SK-N-MC (cell line): Measurements from ENCODE around the gene SLC10A1.

Source experiments
- DNase-seq: peaks from one replicate; pipeline ENCODE4 v3.0.0-alpha.2; 2011; ENCODE audit warnings: low read depth, low spot score
- H3K27ac ChIP-seq: fragments of 200-600 bp; sonication (generic); 2 replicates; pipeline ENCODE4 v1.5.1; 2016; ENCODE audit warnings: mixed run types
- H3K36me3 ChIP-seq: fragments of 200-600 bp; sonication (generic); 2 replicates; pipeline ENCODE4 v1.6.1; 2017; ENCODE audit warnings: antibody characterized with exemption, low read length, mixed read lengths; ENCODE audit not compliant: insufficient read depth
- H3K4me3 ChIP-seq: fragments of 200-600 bp; sonication (generic); 2 replicates; pipeline ENCODE4 v1.5.1; 2016
- H3K9ac ChIP-seq: fragments of 200-600 bp; sonication (generic); 2 replicates; pipeline ENCODE4 v1.8.0; 2017; ENCODE audit warnings: mixed run types, mixed read lengths; ENCODE audit not compliant: insufficient read length
- H3K9me3 ChIP-seq: fragments of 200-600 bp; sonication (generic); 2 replicates; pipeline ENCODE4 v1.6.1; 2017; ENCODE audit warnings: low read depth, mild to moderate bottlenecking, antibody characterized with exemption, low read length, moderate library complexity, mixed read lengths
- EZH2 ChIP-seq: fragments of 200-600 bp; sonication (generic); IDR thresholded peaks from one replicate; pipeline ENCODE4 v1.6.1; 2017; ENCODE audit warnings: antibody characterized with exemption
- FOXP2 ChIP-seq: optimal IDR thresholded peaks from 2 replicates; pipeline ENCODE3; 2011; ENCODE audit warnings: mild to moderate bottlenecking, moderate library complexity; ENCODE audit not compliant: insufficient read depth; ENCODE audit errors: extremely low read length, control extremely low read depth
- POLR2AphosphoS5 ChIP-seq: IDR thresholded peaks from 2 replicates; pipeline ENCODE4 v1.6.1; 2012; ENCODE audit warnings: mild to moderate bottlenecking, low read depth, low read length, borderline replicate concordance

The SLC10A1 gene

DNA sequence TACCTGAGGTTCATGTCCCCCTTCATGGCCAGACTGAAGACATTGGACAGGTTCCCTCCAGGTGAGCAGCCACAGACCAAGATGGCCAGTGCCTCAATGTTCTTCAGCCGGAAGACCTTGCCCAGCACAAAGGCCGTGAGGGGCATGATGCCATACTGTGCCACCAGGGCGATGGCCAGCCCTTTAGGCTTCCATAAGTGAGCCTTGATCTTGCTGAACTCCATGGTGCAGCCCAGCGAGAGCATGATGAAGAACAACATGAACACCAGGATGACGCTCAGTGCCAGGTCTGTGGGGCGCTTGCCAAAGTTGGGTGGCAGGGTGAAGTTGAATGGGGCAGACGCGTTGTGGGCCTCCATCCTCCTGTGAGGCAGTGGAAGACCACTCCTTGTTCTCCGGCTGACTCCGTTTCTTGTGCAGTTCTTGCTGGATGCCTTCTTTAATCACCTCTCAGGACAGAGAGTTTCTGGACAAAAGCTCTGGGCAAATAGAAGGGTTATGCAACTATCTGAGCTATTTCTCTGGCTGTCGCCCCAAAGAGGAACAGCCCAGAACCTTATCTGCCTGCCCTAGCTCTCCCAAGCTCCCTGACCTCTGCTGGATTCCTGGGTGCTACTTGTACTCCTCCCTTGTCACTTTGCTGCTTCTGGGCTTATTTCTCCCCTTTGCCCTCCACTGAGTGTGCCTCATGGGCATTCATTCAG, at the start of gene SLC10A1:
Gene SLC10A1, minus strand, starts transcription at position 445 of the 704 bp plus-strand sequence. Its CDS starts 86 bp downstream, at position 359.
- Histone ChIP-seq H3K9ac (no peak within 1 kb of the TSS), H3K36me3 (no peaks in the 10 kb centered on the region), H3K27ac (no peak within 1 kb of the TSS), H3K4me3 (no peak within 1 kb of the TSS), H3K9me3 (no peaks in the 10 kb centered on the region)
- DNase-seq: no peak
- TF ChIP-seq FOXP2 (no peak), POLR2AphosphoS5 (no peak), EZH2 (no peak)

DNA sequence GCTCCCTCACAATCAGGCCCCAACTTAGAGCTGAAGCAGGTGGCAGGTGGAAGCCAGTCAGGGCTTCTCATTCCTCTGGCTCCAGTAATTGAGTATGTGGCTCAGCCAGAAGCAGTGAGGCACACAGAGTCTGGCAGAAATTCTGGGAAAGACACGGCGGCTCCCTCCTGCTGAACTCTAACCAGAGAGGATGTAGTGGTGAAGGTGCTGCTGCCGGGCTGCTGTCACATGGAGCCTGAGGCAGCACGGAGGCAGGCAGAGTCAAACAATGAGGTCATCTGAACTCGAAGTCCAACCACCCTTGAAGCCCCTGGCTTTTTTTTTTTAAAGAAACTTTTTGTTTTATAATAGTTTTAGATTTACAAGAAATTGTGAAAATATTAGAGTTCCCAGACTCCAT, 48.7 kb upstream of the SLC10A1 start:
- Histone ChIP-seq H3K36me3 (no peaks in the 10 kb centered on the region), H3K27ac (no peak overlapping the region), H3K9ac (no peak overlapping the region), H3K4me3 (no peak overlapping the region), H3K9me3 (no peaks in the 10 kb centered on the region)
- no peak for DNase-seq
- TF ChIP-seq FOXP2 (no peak), POLR2AphosphoS5 (no peak), EZH2 (no peak)

DNA sequence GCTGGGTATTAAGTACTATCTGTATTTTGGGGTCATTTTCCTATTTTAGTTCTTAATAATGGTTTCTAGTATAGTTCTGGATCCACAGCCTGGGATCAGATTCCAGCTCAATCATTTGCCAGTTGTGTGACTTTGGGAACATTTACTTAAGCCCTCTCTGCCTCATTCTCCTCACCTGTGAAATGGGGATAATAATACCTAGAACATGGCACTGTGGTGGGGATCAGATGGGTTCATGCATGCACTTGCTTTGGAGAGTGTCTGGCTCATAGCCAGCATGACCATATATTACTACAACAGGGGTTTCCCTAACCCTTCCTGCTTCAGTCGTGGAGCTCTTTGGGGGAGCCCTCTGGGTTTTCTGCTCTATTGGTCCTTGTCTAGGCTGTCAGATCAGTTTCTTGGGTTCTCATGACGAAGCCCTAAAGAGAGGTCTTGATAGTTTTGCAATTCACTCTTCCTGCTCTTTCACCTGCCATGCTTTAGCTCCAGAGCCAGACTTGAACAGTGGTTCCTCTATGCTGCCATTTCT, 48.1 kb upstream of the SLC10A1 start:
- Histone ChIP-seq H3K9me3 (no peaks in the 10 kb centered on the region), H3K4me3 (no peak overlapping the region), H3K9ac (no peak overlapping the region), H3K27ac (no peak overlapping the region), H3K36me3 (no peaks in the 10 kb centered on the region)
- TF ChIP-seq POLR2AphosphoS5: no peak
- no peak for TF ChIP-seq EZH2
- TF ChIP-seq FOXP2: no peak
- no peak for DNase-seq

DNA sequence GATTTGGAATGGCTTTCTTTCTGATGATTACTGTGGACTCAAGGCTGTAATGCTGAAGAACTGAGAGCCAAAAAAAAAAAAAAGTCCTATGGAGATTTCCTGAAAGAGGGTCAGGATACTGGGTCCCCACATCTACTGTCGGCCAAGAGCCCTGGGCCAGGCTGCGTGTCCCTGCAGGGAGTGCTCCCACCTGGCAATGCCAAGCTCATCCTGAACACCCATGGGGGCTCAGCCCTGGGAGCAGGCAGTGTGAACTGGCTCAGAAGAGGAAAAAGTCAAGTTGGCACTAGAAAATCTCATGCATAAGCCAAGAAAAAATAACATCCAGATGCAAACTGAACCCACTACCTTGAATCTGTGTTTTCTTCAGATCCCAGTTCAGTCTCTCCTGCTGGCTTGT, 47.1 kb upstream of the SLC10A1 start:
- DNase-seq: no peak
- no peak overlapping the region for H3K4me3 ChIP-seq

DNA sequence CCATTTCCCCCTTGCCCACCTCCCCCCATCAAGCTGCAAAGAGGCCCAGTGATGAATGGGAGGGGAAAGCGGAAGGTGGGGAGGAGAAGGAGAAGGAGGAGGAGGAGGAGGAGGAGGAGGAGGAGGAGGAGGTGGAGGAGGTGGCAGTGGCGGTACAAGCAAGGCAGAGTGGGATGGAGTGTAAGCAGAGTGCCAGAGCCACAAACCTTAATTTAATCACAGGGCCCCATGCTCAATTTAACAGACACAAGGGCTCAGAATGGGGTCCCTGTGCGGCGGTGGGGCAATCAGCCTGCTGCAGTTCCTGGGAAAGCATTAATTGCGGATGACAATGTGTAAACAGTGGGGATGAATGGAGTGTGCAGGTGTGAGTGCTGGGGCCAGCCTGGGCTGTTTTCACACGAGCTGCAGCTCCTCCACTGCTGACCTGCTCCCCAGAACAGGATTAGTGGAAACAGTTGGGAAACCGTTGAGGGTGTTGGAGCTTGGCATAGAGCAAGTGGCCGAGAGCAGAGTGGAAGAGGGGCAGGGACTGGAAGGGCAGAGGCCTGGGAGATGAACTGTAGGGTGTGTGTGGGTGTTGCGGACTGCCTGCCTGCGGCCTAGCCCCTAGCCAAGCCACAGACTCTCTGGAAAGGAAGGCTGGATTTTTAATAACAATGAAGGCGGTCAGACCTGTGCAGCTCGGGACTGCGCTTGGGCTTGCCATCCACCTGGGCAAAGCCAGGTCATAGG, 45.8 kb upstream of the SLC10A1 start:
- DNase-seq: no peak
- Histone ChIP-seq H3K4me3 (no peak overlapping the region), H3K9ac (no peak overlapping the region), H3K9me3 (no peaks in the 10 kb centered on the region), H3K36me3 (no peaks in the 10 kb centered on the region), H3K27ac (no peak overlapping the region)
- TF ChIP-seq POLR2AphosphoS5 (no peak), EZH2 (no peak)

More for the DNA sequence above, 47.1 kb upstream of the SLC10A1 start:
- TF ChIP-seq FOXP2: no peak
- no peak for TF ChIP-seq EZH2
- no peak for TF ChIP-seq POLR2AphosphoS5
- no peak overlapping the region for H3K9ac ChIP-seq
- no peaks in the 10 kb centered on the region for H3K9me3 ChIP-seq
- H3K36me3 ChIP-seq: no peaks in the 10 kb centered on the region
- H3K27ac ChIP-seq: no peak overlapping the region

DNA sequence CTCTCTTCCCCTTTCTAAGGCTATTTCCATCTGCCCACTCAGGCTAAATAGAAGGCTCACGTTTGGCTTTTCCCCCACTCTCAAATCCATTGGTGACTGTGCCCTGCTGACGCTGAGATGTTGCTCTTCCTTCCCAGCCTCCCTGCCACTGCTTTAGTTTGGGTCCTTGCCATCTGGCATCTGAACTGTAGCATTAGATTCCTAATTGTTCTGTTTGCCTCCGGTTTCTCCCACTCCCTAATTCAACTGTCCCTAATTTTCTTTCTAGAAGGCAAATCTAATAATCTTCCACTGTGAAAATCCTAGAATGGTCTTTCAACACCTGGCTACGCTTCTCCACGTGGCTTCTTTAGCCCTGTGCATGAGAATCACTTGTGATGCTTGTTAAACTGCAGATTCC, 44.6 kb upstream of the SLC10A1 start:
- H3K9ac ChIP-seq: no peak overlapping the region
- H3K36me3 ChIP-seq: no peaks in the 10 kb centered on the region
- H3K27ac ChIP-seq: no peak overlapping the region
- no peaks in the 10 kb centered on the region for H3K9me3 ChIP-seq
- no peak for DNase-seq
- no peak overlapping the region for H3K4me3 ChIP-seq
- TF ChIP-seq FOXP2: no peak
- no peak for TF ChIP-seq EZH2
- TF ChIP-seq POLR2AphosphoS5: no peak

DNA sequence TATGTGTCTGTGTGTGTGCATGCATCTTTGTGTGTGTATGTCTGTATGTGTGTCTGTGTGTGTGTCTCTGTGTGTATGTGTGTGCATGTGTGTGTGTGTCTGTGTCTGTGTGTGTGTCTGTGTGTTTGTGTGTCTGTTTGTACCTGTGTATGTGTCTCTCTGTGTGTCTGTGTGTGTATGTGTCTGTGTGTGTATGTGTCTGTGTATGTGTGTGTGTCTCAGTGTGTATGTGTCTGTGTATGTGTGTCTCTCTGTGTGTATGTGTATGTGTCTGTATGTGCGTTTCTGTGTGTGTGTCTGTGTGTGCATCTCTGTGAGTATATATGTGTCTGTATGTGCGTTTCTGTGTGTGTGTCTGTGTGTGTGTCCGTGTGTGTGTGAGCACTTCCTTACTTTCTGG, 42.6 kb upstream of the SLC10A1 start:
- no peak overlapping the region for H3K4me3 ChIP-seq
- no peak for TF ChIP-seq EZH2
- TF ChIP-seq FOXP2: no peak
- TF ChIP-seq POLR2AphosphoS5: no peak
- H3K27ac ChIP-seq: no peak overlapping the region
- no peaks in the 10 kb centered on the region for H3K9me3 ChIP-seq
- H3K36me3 ChIP-seq: no peaks in the 10 kb centered on the region
- no peak overlapping the region for H3K9ac ChIP-seq
- DNase-seq: no peak

DNA sequence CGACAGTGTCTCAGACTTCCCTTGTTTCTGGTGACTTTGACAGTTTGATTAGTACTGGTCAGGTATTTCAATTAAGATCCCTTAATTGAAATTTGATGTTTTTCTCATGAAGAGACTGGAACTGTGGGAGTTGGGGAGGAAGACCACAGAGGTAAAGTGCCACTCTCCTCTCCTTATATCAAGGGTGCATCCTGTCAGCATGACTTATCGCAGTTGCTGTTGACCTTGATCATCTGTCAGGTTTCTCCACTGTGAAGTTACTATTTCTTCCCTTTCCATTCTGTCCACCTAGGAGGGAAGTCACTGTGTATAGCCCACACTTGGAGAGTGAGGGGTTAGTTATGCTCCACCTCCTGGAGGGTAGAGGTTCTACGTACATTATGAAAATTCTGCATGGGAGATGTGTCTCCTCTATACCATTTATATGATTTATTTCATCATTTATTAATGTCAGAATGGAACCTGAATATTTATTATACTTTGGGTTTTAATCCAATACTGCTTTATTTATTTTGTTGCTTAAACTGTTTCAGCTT, 41.9 kb upstream of the SLC10A1 start:
- H3K27ac ChIP-seq: no peak overlapping the region
- H3K9me3 ChIP-seq: no peaks in the 10 kb centered on the region
- no peak for TF ChIP-seq POLR2AphosphoS5
- TF ChIP-seq EZH2: no peak
- no peak for TF ChIP-seq FOXP2
- H3K36me3 ChIP-seq: no peaks in the 10 kb centered on the region
- H3K4me3 ChIP-seq: no peak overlapping the region
- DNase-seq: no peak
- no peak overlapping the region for H3K9ac ChIP-seq
